Right ventricle myocardium superior (tissue), 1 donor: ENCODE results near the gene PRAMEF8. TPM values are rescaled to one million over a fixed set of nuclear protein-coding genes. Genes with fewer than 3 reads are reported as not detected.
"Not testable (repeated sequence)": the region's sequence is repeated elsewhere in the genome, so short reads cannot be mapped to it uniquely, and the experiment has no call there.

Experiments used
- ATAC-seq: fragments of 200-7000 bp; cut with Tn5 transposase; one replicate; pipeline ENCODE4 v1.9.1; 2020; ENCODE audit warnings: mild to moderate bottlenecking; ENCODE audit not compliant: poor library complexity
- DNase-seq: peaks from one replicate; pipeline ENCODE4 v3.0.0-alpha.2; 2020
- intact Hi-C: fragments of 100-400 bp; cut with DNase I; formaldehyde crosslinking; loops from one replicate; pipeline ENCODE4 v1.11.2; 2022
- total RNA-seq: library from RNA; stranded (reverse); fragmentation: NEBNext Ultra II Directional; extraction: Animal tissue kit (Norgen Biotek cat#: 25700); gene quantifications from one replicate; pipeline ENCODE4 v1.2.1, GENCODE V29; 2021
- donor health status: DM: no; HTN: yes; CAD: no; lungs with severe emphysema.

Gene PRAMEF8
- total RNA-seq, 1 donor from 2014 or later: not detected

DNA sequence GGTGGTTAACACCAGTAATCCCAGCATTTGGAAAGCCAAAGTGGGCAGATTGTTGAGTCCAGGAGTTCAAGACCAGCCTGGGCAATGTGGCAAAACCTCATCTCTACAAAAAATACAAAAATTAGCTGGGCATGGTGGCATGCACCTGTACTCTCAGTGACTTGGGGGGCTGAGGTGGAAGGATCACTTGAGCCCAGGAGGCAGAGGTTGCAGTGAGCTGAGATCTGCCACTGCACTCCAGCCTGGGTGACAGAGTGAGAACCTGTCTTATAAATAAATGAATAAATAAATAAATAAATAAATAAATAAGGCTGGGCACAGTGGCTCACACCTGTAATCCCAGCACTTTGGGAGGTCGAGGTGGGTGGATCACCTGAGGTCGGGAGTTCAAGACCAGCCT, 52.9 kb downstream of the PRAMEF8 start:
- intact Hi-C loops, ATAC-seq: not testable (repeated sequence)
- peak; percentile 6 for DNase-seq

Other genes with a start within 250 kb of the PRAMEF8 start
- gene PRAMEF27, start 228.6 kb downstream of the PRAMEF8 start, total RNA-seq: not detected
- not detected for gene HNRNPCL3, start 224.4 kb downstream of the PRAMEF8 start, total RNA-seq
- not detected for gene PRAMEF25, start 214.4 kb downstream of the PRAMEF8 start, total RNA-seq
- not detected for gene HNRNPCL2, start 168.3 kb downstream of the PRAMEF8 start, total RNA-seq
- gene PRAMEF26, start 129.1 kb downstream of the PRAMEF8 start, total RNA-seq: not detected
- not detected for gene HNRNPCL4, start 119.5 kb downstream of the PRAMEF8 start, total RNA-seq
- gene PRAMEF9, start 113.3 kb downstream of the PRAMEF8 start, total RNA-seq: not detected
- gene PRAMEF13, start 83.7 kb downstream of the PRAMEF8 start, total RNA-seq: not detected
- gene PRAMEF18, start 59.0 kb downstream of the PRAMEF8 start, total RNA-seq: not detected
- not detected for gene PRAMEF5, start 30.9 kb downstream of the PRAMEF8 start, total RNA-seq
- not detected for gene PRAMEF33, start 18.4 kb upstream of the PRAMEF8 start, total RNA-seq
- not detected for gene PRAMEF15, start 30.4 kb upstream of the PRAMEF8 start, total RNA-seq
- gene PRAMEF14, start 62.0 kb upstream of the PRAMEF8 start, total RNA-seq: not detected
- gene PRAMEF19, start 86.8 kb upstream of the PRAMEF8 start, total RNA-seq: not detected
- gene PRAMEF17, start 104.5 kb upstream of the PRAMEF8 start, total RNA-seq: not detected
- gene PRAMEF20, start 125.3 kb upstream of the PRAMEF8 start, total RNA-seq: not detected
- not detected for gene LRRC38, start 228.9 kb upstream of the PRAMEF8 start, total RNA-seq